Hepatocyte (in vitro differentiated cells): ENCODE measurements around the gene ITPR2. TPM values are rescaled to one million over a fixed set of nuclear protein-coding genes. Genes with fewer than 3 reads are reported as not detected.

Experiments used
- DNase-seq: peaks from one replicate; pipeline ENCODE4 v3.0.0-alpha.2; 2016; ENCODE audit warnings: low spot score
- H2AFZ ChIP-seq: fragments of 200-600 bp; sonication (generic); 2 replicates; pipeline ENCODE4 v1.6.0; 2016; ENCODE audit warnings: antibody characterized with exemption, mild to moderate bottlenecking
- H3K27ac ChIP-seq: fragments of 200-600 bp; sonication (generic); 2 replicates; pipeline ENCODE4 v1.5.1; 2016; ENCODE audit warnings: mild to moderate bottlenecking
- H3K27me3 ChIP-seq: fragments of 200-600 bp; sonication (generic); 2 replicates; pipeline ENCODE4 v1.6.1; 2016
- H3K36me3 ChIP-seq: fragments of 200-600 bp; sonication (generic); replicated peaks from 2 replicates; pipeline ENCODE4 v1.5.1; 2016; ENCODE audit warnings: low read depth; ENCODE audit not compliant: insufficient read depth
- H3K4me1 ChIP-seq: fragments of 200-600 bp; sonication (generic); 2 replicates; pipeline ENCODE4 v1.5.1; 2016; ENCODE audit warnings: mild to moderate bottlenecking, moderate library complexity; ENCODE audit not compliant: insufficient read depth
- H3K4me2 ChIP-seq: fragments of 200-600 bp; sonication (generic); 2 replicates; pipeline ENCODE4 v1.6.0; 2016
- H3K4me3 ChIP-seq: fragments of 200-600 bp; sonication (generic); 2 replicates; pipeline ENCODE4 v1.5.1; 2016; ENCODE audit warnings: mild to moderate bottlenecking
- H3K79me2 ChIP-seq: fragments of 200-600 bp; sonication (generic); 2 replicates; pipeline ENCODE4 v1.6.0; 2017; ENCODE audit warnings: mild to moderate bottlenecking
- H3K9me2 ChIP-seq: fragments of 200-600 bp; sonication (generic); replicated peaks from 2 replicates; pipeline ENCODE4 v1.6.0; 2017; ENCODE audit warnings: mild to moderate bottlenecking; ENCODE audit not compliant: insufficient read depth
- H3K9me3 ChIP-seq: fragments of 200-600 bp; sonication (generic); 2 replicates; pipeline ENCODE4 v1.5.1; 2016; ENCODE audit warnings: low read depth, mild to moderate bottlenecking
- H4K20me1 ChIP-seq: fragments of 200-600 bp; sonication (generic); 2 replicates; pipeline ENCODE4 v1.6.0; 2016; ENCODE audit warnings: mild to moderate bottlenecking; ENCODE audit not compliant: insufficient read depth, poor library complexity, severe bottlenecking
- EZH2 ChIP-seq: fragments of 200-600 bp; sonication (generic); IDR thresholded peaks from 2 replicates; pipeline ENCODE4 v1.6.1; 2016; ENCODE audit warnings: antibody characterized with exemption, mild to moderate bottlenecking, borderline replicate concordance
- EZH2phosphoT487 ChIP-seq: fragments of 200-600 bp; sonication (generic); IDR thresholded peaks from one replicate; pipeline ENCODE4 v1.6.1; 2018; ENCODE audit warnings: antibody characterized with exemption, mild to moderate bottlenecking, low read depth, moderate library complexity; ENCODE audit not compliant: unreplicated experiment, severe bottlenecking
- WGBS: methylation state at CpG from one replicate; pipeline ENCODE4 v1.1.6; 2016; ENCODE audit warnings: low lambda C conversion rate; ENCODE audit errors: missing lambda C conversion rate; 5-methylcytosine and 5-hydroxymethylcytosine counted together
- polyA plus RNA-seq: library from polyadenylated mRNA; unstranded; fragments of >200 nt; fragmentation: Nextera tagmentation; extraction: Ambion mirVana; gene quantifications from 2 replicates; pipeline ENCODE4 v1.2.1, GENCODE V29; 2016
- total RNA-seq: library from RNA; depleted of rRNA; stranded (reverse); fragments of >200 nt; gene quantifications from 2 replicates; pipeline ENCODE4 v1.2.3, GENCODE V29; 2014
- TF ChIP-seq, protein P1 (sequence below): fragments of 200-600 bp; sonication (generic); IDR thresholded peaks from 2 replicates; pipeline ENCODE4 v1.5.1; 2016; ENCODE audit warnings: antibody characterized with exemption, mild to moderate bottlenecking; ENCODE audit not compliant: poor library complexity

ITPR2 gene
- total and polyA plus RNA-seq, 2 experiments from 2014 or later: 22.0 to 51.4 TPM

DNA sequence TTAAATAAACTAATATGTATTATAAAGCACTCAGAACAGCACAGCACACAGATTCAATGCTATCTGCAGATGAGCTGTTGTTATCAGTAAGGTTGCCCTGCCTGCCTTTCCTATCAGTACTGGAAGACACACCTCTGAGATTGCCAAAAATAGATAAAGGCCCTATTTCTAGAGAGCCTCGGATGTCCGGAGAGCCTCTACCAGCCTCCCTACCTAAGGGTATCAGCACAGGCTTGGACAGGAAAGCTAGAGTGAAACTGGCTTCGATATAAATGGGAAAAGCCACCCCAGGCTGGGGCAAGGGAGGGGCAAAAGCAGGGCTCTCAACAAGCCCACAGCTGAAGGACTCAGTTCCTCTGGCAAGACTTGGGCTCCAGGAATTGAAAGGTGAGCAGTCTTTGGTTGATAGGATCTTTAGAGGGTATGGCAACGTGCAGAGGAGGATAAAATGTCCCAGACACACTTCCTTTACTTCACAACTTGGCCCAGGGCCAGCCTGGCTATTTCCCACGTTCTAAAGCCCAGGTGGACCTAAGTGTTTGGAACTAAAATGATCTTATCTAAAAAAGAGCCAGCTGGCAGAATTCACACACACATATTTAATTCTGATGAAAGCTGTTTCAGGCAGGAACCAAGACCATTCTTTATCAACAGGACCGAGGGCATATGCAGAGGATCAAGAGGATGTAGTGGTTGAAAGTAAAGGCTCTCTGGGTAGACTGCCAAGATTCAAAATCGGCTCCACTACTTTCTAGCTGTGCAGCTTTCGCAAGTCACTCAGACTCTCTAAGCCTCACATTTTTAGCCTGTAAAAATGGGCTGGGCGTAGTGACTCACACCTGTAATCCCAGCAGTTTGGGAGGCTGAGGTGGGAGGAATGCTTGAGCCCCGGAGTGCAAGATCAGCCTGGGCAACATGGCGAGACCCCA is 37.8 kb upstream of the ITPR2 start:
- H3K9me3 ChIP-seq: no peaks in the 10 kb centered on the region
- peak; percentile 65 for DNase-seq
- H4K20me1 ChIP-seq: no peaks in the 10 kb centered on the region
- no peak overlapping the region for H2AFZ ChIP-seq
- H3K4me3 ChIP-seq: no peak overlapping the region
- no peaks in the 10 kb centered on the region for H3K27me3 ChIP-seq
- H3K4me1 ChIP-seq: peaks cover 7% of the 10 kb centered on the region
- TF ChIP-seq, protein P1, sequence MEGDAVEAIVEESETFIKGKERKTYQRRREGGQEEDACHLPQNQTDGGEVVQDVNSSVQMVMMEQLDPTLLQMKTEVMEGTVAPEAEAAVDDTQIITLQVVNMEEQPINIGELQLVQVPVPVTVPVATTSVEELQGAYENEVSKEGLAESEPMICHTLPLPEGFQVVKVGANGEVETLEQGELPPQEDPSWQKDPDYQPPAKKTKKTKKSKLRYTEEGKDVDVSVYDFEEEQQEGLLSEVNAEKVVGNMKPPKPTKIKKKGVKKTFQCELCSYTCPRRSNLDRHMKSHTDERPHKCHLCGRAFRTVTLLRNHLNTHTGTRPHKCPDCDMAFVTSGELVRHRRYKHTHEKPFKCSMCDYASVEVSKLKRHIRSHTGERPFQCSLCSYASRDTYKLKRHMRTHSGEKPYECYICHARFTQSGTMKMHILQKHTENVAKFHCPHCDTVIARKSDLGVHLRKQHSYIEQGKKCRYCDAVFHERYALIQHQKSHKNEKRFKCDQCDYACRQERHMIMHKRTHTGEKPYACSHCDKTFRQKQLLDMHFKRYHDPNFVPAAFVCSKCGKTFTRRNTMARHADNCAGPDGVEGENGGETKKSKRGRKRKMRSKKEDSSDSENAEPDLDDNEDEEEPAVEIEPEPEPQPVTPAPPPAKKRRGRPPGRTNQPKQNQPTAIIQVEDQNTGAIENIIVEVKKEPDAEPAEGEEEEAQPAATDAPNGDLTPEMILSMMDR: no peak
- TF ChIP-seq EZH2 (no peak), EZH2phosphoT487 (no peak)
- peak overlapping the region; percentile 38 for H3K4me2 ChIP-seq
- H3K36me3 ChIP-seq: no peaks in the 10 kb centered on the region
- 43% methylated on average over 11 of the region's 11 CpGs for WGBS
- no peaks in the 10 kb centered on the region for H3K79me2 ChIP-seq
- no peaks in the 10 kb centered on the region for H3K9me2 ChIP-seq
- H3K27ac ChIP-seq: peak overlapping the region; percentile 41

DNA sequence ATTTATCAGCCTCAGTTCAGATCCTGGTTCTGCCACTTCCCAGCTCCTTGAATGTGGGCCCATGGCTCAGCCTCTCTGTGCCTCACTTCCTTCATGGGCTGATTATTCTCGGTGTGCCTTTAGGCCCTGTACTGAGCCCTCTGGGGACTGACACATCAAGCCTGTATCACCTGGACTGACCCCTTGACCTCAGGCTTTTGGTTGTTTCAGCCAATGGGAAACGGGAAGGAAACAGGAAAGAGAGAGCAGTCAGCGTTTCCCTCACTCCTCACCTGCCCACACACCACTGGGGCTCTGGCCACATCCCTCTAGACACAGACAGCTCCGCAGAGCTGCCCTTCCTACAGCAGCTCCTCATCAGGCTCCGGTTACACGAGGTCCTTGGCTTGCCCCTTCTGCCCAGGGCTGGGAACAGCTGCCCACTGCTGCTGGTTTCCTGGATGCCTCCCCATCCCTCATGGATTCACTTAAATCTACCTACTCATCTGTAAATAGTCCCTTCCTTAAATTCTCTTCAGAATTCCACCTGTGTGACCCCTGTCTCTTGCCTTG is 37.0 kb upstream of the ITPR2 start:
- DNase-seq: no peak
- no peak overlapping the region for H3K4me2 ChIP-seq
- no peak overlapping the region for H2AFZ ChIP-seq
- no peaks in the 10 kb centered on the region for H4K20me1 ChIP-seq
- no peaks in the 10 kb centered on the region for H3K9me2 ChIP-seq
- 84% methylated on average over 6 of the region's 6 CpGs for WGBS
- no peaks in the 10 kb centered on the region for H3K79me2 ChIP-seq
- peak overlapping the region; percentile 41 for H3K27ac ChIP-seq
- H3K36me3 ChIP-seq: no peaks in the 10 kb centered on the region
- no peaks in the 10 kb centered on the region for H3K9me3 ChIP-seq
- no peaks in the 10 kb centered on the region for H3K27me3 ChIP-seq
- TF ChIP-seq, protein P1: no peak
- TF ChIP-seq EZH2 (no peak), EZH2phosphoT487 (no peak)
- peaks cover 7% of the 10 kb centered on the region for H3K4me1 ChIP-seq
- H3K4me3 ChIP-seq: no peak overlapping the region

DNA sequence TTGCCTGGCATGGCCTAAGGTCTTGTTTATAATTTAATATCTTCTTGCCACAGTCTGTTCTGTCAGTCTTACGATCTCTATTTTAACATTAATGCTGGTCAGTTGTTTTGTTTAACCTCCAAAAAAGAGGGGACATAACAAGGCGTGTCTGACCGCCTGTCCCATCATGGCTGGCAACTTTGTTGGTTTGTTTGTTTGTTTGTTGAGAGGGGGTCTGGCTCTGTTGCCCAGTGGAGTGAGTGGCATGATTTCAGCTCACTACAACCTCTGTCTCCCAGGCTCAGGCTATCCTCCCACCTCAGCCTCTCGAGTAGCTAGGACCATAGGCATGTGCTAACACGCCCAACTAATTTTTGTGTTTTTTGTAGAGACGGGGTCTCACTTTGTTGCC is 36.1 kb upstream of the ITPR2 start:
- no peaks in the 10 kb centered on the region for H3K27me3 ChIP-seq
- no peak for TF ChIP-seq EZH2phosphoT487
- TF ChIP-seq, protein P1: no peak
- no peak for TF ChIP-seq EZH2
- H3K9me2 ChIP-seq: no peaks in the 10 kb centered on the region
- H4K20me1 ChIP-seq: no peaks in the 10 kb centered on the region
- H3K9me3 ChIP-seq: no peaks in the 10 kb centered on the region
- H3K27ac ChIP-seq: no peak overlapping the region
- no peak overlapping the region for H3K4me2 ChIP-seq
- H2AFZ ChIP-seq: no peak overlapping the region
- no peak for DNase-seq
- no peaks in the 10 kb centered on the region for H3K36me3 ChIP-seq
- H3K79me2 ChIP-seq: no peaks in the 10 kb centered on the region
- no peak overlapping the region for H3K4me3 ChIP-seq
- peaks cover 7% of the 10 kb centered on the region for H3K4me1 ChIP-seq
- 96% methylated on average over 6 of the region's 6 CpGs for WGBS
